Neuron (in vitro differentiated cells): ENCODE measurements around the gene PRH2.

ENCODE experiments used
- H2AFZ ChIP-seq: one replicate; pipeline ENCODE4 v1.6.1; 2013; ENCODE audit warnings: low read depth, mild to moderate bottlenecking, inconsistent platforms, low read length, moderate library complexity
- H3K27me3 ChIP-seq: one replicate; pipeline ENCODE4 v1.6.1; 2013; ENCODE audit warnings: low read length; ENCODE audit not compliant: insufficient read depth
- H3K36me3 ChIP-seq: one replicate; pipeline ENCODE4 v1.6.1; 2013; ENCODE audit warnings: low read length; ENCODE audit not compliant: insufficient read depth
- H3K4me1 ChIP-seq: one replicate; pipeline ENCODE4 v1.6.1; 2013; ENCODE audit warnings: low read length; ENCODE audit not compliant: insufficient read depth
- H3K4me3 ChIP-seq: 2 replicates; pipeline ENCODE4 v1.5.1; 2013; ENCODE audit warnings: mild to moderate bottlenecking, low read length, moderate library complexity
- H3K9me3 ChIP-seq: one replicate; pipeline ENCODE4 v1.6.1; 2013; ENCODE audit warnings: low read length

PRH2 gene

GRCh38 chr12:10928746-10929286 is at the start of gene PRH2:
Gene PRH2 (plus strand): TSS chr12:10929236. CDS start chr12:10929274, 38 bp downstream.
- no peak within 1 kb of the TSS for H3K4me3 ChIP-seq
- H3K4me1 ChIP-seq: no peaks in the 10 kb centered on the region
- no peaks in the 10 kb centered on the region for H3K27me3 ChIP-seq
- no peak within 1 kb of the TSS for H2AFZ ChIP-seq
- H3K9me3 ChIP-seq: no peaks in the 10 kb centered on the region
- H3K36me3 ChIP-seq: no peaks in the 10 kb centered on the region

- H2AFZ ChIP-seq: no peak within 1 kb of the TSS
- H3K27me3 ChIP-seq: no peaks in the 10 kb centered on the region
- no peak within 1 kb of the TSS for H3K4me3 ChIP-seq
- no peaks in the 10 kb centered on the region for H3K9me3 ChIP-seq
- no peaks in the 10 kb centered on the region for H3K4me1 ChIP-seq
- H3K36me3 ChIP-seq: peaks cover 14% of the 10 kb centered on the region
Measured at GRCh38 chr12:10884086-10884725, 44.8 kb upstream of the PRH2 start, which contains the start of gene PRH1. Gene PRH1 (minus strand): TSS chr12:10884255. CDS start chr12:10884217, 38 bp downstream.

- no peaks in the 10 kb centered on the region for H3K9me3 ChIP-seq
- no peak overlapping the region for H2AFZ ChIP-seq
- H3K36me3 ChIP-seq: peaks cover 2% of the 10 kb centered on the region
- H3K4me1 ChIP-seq: no peaks in the 10 kb centered on the region
- H3K27me3 ChIP-seq: no peaks in the 10 kb centered on the region
- H3K4me3 ChIP-seq: no peak overlapping the region
Measured at GRCh38 chr12:10889226-10889625, 39.8 kb upstream of the PRH2 start.

- no peaks in the 10 kb centered on the region for H3K27me3 ChIP-seq
- H3K36me3 ChIP-seq: peaks cover 2% of the 10 kb centered on the region
- no peak overlapping the region for H2AFZ ChIP-seq
- H3K9me3 ChIP-seq: no peaks in the 10 kb centered on the region
- no peaks in the 10 kb centered on the region for H3K4me1 ChIP-seq
- H3K4me3 ChIP-seq: no peak overlapping the region
Measured at GRCh38 chr12:10891937-10892336, 37.1 kb upstream of the PRH2 start.

- no peak overlapping the region for H3K4me3 ChIP-seq
- no peaks in the 10 kb centered on the region for H3K36me3 ChIP-seq
- no peaks in the 10 kb centered on the region for H3K27me3 ChIP-seq
- H2AFZ ChIP-seq: no peak overlapping the region
- peaks cover 3% of the 10 kb centered on the region for H3K9me3 ChIP-seq
- no peaks in the 10 kb centered on the region for H3K4me1 ChIP-seq
Measured at GRCh38 chr12:10896854-10897253, 32.2 kb upstream of the PRH2 start.

- H3K9me3 ChIP-seq: peaks cover 14% of the 10 kb centered on the region
- H3K4me3 ChIP-seq: no peak overlapping the region
- H2AFZ ChIP-seq: no peak overlapping the region
- no peaks in the 10 kb centered on the region for H3K36me3 ChIP-seq
- H3K4me1 ChIP-seq: no peaks in the 10 kb centered on the region
- no peaks in the 10 kb centered on the region for H3K27me3 ChIP-seq
Measured at GRCh38 chr12:10900530-10900929, 28.5 kb upstream of the PRH2 start.

- Histone ChIP-seq H3K27me3 (no peaks in the 10 kb centered on the region), H3K9me3 (peaks cover 16% of the 10 kb centered on the region), H3K4me1 (no peaks in the 10 kb centered on the region), H3K4me3 (no peak overlapping the region), H2AFZ (no peak overlapping the region), H3K36me3 (no peaks in the 10 kb centered on the region)
Measured at GRCh38 chr12:10900972-10901371, 28.1 kb upstream of the PRH2 start.

- Histone ChIP-seq H2AFZ (no peak overlapping the region), H3K9me3 (peaks cover 16% of the 10 kb centered on the region), H3K4me3 (no peak overlapping the region), H3K4me1 (no peaks in the 10 kb centered on the region), H3K36me3 (no peaks in the 10 kb centered on the region), H3K27me3 (no peaks in the 10 kb centered on the region)
Measured at GRCh38 chr12:10901427-10901826, 27.6 kb upstream of the PRH2 start.

- no peaks in the 10 kb centered on the region for H3K4me1 ChIP-seq
- H3K36me3 ChIP-seq: no peaks in the 10 kb centered on the region
- H3K4me3 ChIP-seq: no peak overlapping the region
- H2AFZ ChIP-seq: no peak overlapping the region
- H3K27me3 ChIP-seq: no peaks in the 10 kb centered on the region
- peaks cover 16% of the 10 kb centered on the region for H3K9me3 ChIP-seq
Measured at GRCh38 chr12:10904686-10905085, 24.4 kb upstream of the PRH2 start.

- Histone ChIP-seq H2AFZ (no peak within 1 kb of the TSS), H3K4me1 (no peaks in the 10 kb centered on the region), H3K9me3 (peaks cover 9% of the 10 kb centered on the region), H3K36me3 (no peaks in the 10 kb centered on the region), H3K27me3 (no peaks in the 10 kb centered on the region), H3K4me3 (no peak within 1 kb of the TSS)
Measured at GRCh38 chr12:10909462-10909861, 19.6 kb upstream of the PRH2 start, which contains the start of gene TAS2R13. Gene TAS2R13 (minus strand): TSS chr12:10909562. CDS start chr12:10909298, 264 bp downstream.

GRCh38 chr12:10910380-10910779 is 18.7 kb upstream of the PRH2 start:
- Histone ChIP-seq H3K9me3 (peaks cover 3% of the 10 kb centered on the region), H3K36me3 (no peaks in the 10 kb centered on the region), H3K4me1 (no peaks in the 10 kb centered on the region), H3K4me3 (no peak overlapping the region), H3K27me3 (no peaks in the 10 kb centered on the region), H2AFZ (no peak overlapping the region)

GRCh38 chr12:10919809-10920208 is 9.2 kb upstream of the PRH2 start:
- no peaks in the 10 kb centered on the region for H3K36me3 ChIP-seq
- no peaks in the 10 kb centered on the region for H3K9me3 ChIP-seq
- H2AFZ ChIP-seq: no peak overlapping the region
- no peak overlapping the region for H3K4me3 ChIP-seq
- H3K27me3 ChIP-seq: no peaks in the 10 kb centered on the region
- no peaks in the 10 kb centered on the region for H3K4me1 ChIP-seq

GRCh38 chr12:10926269-10926668 is 2.8 kb upstream of the PRH2 start:
- Histone ChIP-seq H3K27me3 (no peaks in the 10 kb centered on the region), H3K9me3 (no peaks in the 10 kb centered on the region), H3K4me3 (no peak overlapping the region), H3K36me3 (no peaks in the 10 kb centered on the region), H2AFZ (no peak overlapping the region), H3K4me1 (no peaks in the 10 kb centered on the region)

- H3K27me3 ChIP-seq: no peaks in the 10 kb centered on the region
- H3K4me3 ChIP-seq: no peak overlapping the region
- no peak overlapping the region for H2AFZ ChIP-seq
- no peaks in the 10 kb centered on the region for H3K36me3 ChIP-seq
- no peaks in the 10 kb centered on the region for H3K4me1 ChIP-seq
- no peaks in the 10 kb centered on the region for H3K9me3 ChIP-seq
Measured at GRCh38 chr12:10936506-10936905, 7.5 kb downstream of the PRH2 start.
